ENCODE results near the gene PCDHA9. TPM values are rescaled to one million over a fixed set of nuclear protein-coding genes. Genes with fewer than 3 reads are reported as not detected.
"Not testable (repeated sequence)": the region's sequence is repeated elsewhere in the genome, so short reads cannot be mapped to it uniquely, and the experiment has no call there.

PCDHA9 gene
- polyA plus RNA-seq, 1 donor: 0.24 TPM

GRCh38 chr5:140835622-140836510, 12.3 kb upstream of the PCDHA9 start:
- Histone ChIP-seq H3K9me3 (ENCODE audit: control insufficient read depth, low read depth, low read length) (peaks cover 19% of the 10 kb centered on the region), H3K36me3 (ENCODE audit: control insufficient read depth, insufficient read depth, low read length) (no peaks in the 10 kb centered on the region), H3K4me1 (ENCODE audit: control insufficient read depth, insufficient read depth, low read length) (no peaks in the 10 kb centered on the region), H3K4me3 (ENCODE audit: low read length) (no peak overlapping the region), H3K27me3 (ENCODE audit: control insufficient read depth, insufficient read depth, low read length) (peaks cover 3% of the 10 kb centered on the region), H3K27ac (ENCODE audit: low read length) (no peak overlapping the region)
- DNase-seq: no peak
- WGBS (ENCODE audit: insufficient coverage, low lambda C conversion rate): no CpG with 5 or more reads among the region's 103 CpGs

GRCh38 chr5:140840978-140841962, 6.9 kb upstream of the PCDHA9 start, which contains the start of gene PCDHA8:
TSS of gene PCDHA8 (plus strand) at chr5:140841187. CDS start at chr5:140841322, 135 bp downstream.
- WGBS (ENCODE audit: insufficient coverage, low lambda C conversion rate): 80% methylated on average over 1 of the region's 47 CpGs
- no peak within 1 kb of the TSS for H3K4me3 ChIP-seq (ENCODE audit: low read length)
- H3K27ac ChIP-seq (ENCODE audit: low read length): no peak within 1 kb of the TSS
- no peaks in the 10 kb centered on the region for H3K4me1 ChIP-seq (ENCODE audit: control insufficient read depth, insufficient read depth, low read length)
- H3K9me3 ChIP-seq (ENCODE audit: control insufficient read depth, low read depth, low read length): peaks cover 23% of the 10 kb centered on the region
- H3K36me3 ChIP-seq (ENCODE audit: control insufficient read depth, insufficient read depth, low read length): no peaks in the 10 kb centered on the region
- DNase-seq: no peak
- H3K27me3 ChIP-seq (ENCODE audit: control insufficient read depth, insufficient read depth, low read length): no peaks in the 10 kb centered on the region

GRCh38 chr5:140842798-140843733, 5.1 kb upstream of the PCDHA9 start:
- WGBS (ENCODE audit: insufficient coverage, low lambda C conversion rate): no CpG with 5 or more reads among the region's 87 CpGs
- no peak for DNase-seq

GRCh38 chr5:140849831-140850634, 1.9 kb downstream of the PCDHA9 start:
- H3K4me1 ChIP-seq (ENCODE audit: control insufficient read depth, insufficient read depth, low read length); H3K27me3 ChIP-seq (ENCODE audit: control insufficient read depth, insufficient read depth, low read length); H3K27ac ChIP-seq (ENCODE audit: low read length); H3K4me3 ChIP-seq (ENCODE audit: low read length); H3K36me3 ChIP-seq (ENCODE audit: control insufficient read depth, insufficient read depth, low read length); DNase-seq: not testable (repeated sequence)
- H3K9me3 ChIP-seq (ENCODE audit: control insufficient read depth, low read depth, low read length): peaks cover 18% of the 10 kb centered on the region
- WGBS (ENCODE audit: insufficient coverage, low lambda C conversion rate): no CpG with 5 or more reads among the region's 101 CpGs

More at GRCh38 chr5:140842798-140843733, 5.1 kb upstream of the PCDHA9 start:
- no peak overlapping the region for H3K27ac ChIP-seq (ENCODE audit: low read length)
- H3K9me3 ChIP-seq (ENCODE audit: control insufficient read depth, low read depth, low read length): peaks cover 19% of the 10 kb centered on the region
- no peaks in the 10 kb centered on the region for H3K36me3 ChIP-seq (ENCODE audit: control insufficient read depth, insufficient read depth, low read length)
- H3K4me3 ChIP-seq (ENCODE audit: low read length): no peak overlapping the region
- H3K4me1 ChIP-seq (ENCODE audit: control insufficient read depth, insufficient read depth, low read length): no peaks in the 10 kb centered on the region
- no peaks in the 10 kb centered on the region for H3K27me3 ChIP-seq (ENCODE audit: control insufficient read depth, insufficient read depth, low read length)

- Histone ChIP-seq H3K9me3 (ENCODE audit: control insufficient read depth, low read depth, low read length) (peaks cover 22% of the 10 kb centered on the region), H3K27ac (ENCODE audit: low read length) (no peak within 1 kb of the TSS), H3K36me3 (ENCODE audit: control insufficient read depth, insufficient read depth, low read length) (no peaks in the 10 kb centered on the region), H3K27me3 (ENCODE audit: control insufficient read depth, insufficient read depth, low read length) (no peaks in the 10 kb centered on the region), H3K4me3 (ENCODE audit: low read length) (no peak within 1 kb of the TSS), H3K4me1 (ENCODE audit: control insufficient read depth, insufficient read depth, low read length) (no peaks in the 10 kb centered on the region)
- 20% methylated on average over 9 of the region's 44 CpGs for WGBS (ENCODE audit: insufficient coverage, low lambda C conversion rate)
- DNase-seq: peak in 1 of 2 donors; percentile 1
Observed at GRCh38 chr5:140855772-140856674, 7.8 kb downstream of the PCDHA9 start, which contains the start of gene PCDHA10. TSS of gene PCDHA10 (plus strand) at chr5:140855897. CDS start at chr5:140856049, 152 bp downstream.

GRCh38 chr5:140857177-140857986, 9.2 kb downstream of the PCDHA9 start:
- WGBS (ENCODE audit: insufficient coverage, low lambda C conversion rate): no CpG with 5 or more reads among the region's 94 CpGs
- H3K27ac ChIP-seq (ENCODE audit: low read length): no peak overlapping the region

GRCh38 chr5:140857987-140858240, 9.7 kb downstream of the PCDHA9 start:
- no CpG with 5 or more reads among the region's 22 CpGs for WGBS (ENCODE audit: insufficient coverage, low lambda C conversion rate)
- Histone ChIP-seq H3K9me3 (ENCODE audit: control insufficient read depth, low read depth, low read length) (peaks cover 30% of the 10 kb centered on the region), H3K27ac (ENCODE audit: low read length) (no peak overlapping the region), H3K4me3 (ENCODE audit: low read length) (no peak overlapping the region), H3K4me1 (ENCODE audit: control insufficient read depth, insufficient read depth, low read length) (no peaks in the 10 kb centered on the region), H3K27me3 (ENCODE audit: control insufficient read depth, insufficient read depth, low read length) (no peaks in the 10 kb centered on the region), H3K36me3 (ENCODE audit: control insufficient read depth, insufficient read depth, low read length) (no peaks in the 10 kb centered on the region)
- no peak for DNase-seq

More at GRCh38 chr5:140857177-140857986, 9.2 kb downstream of the PCDHA9 start:
- Histone ChIP-seq H3K4me1 (ENCODE audit: control insufficient read depth, insufficient read depth, low read length) (no peaks in the 10 kb centered on the region), H3K27me3 (ENCODE audit: control insufficient read depth, insufficient read depth, low read length) (no peaks in the 10 kb centered on the region), H3K9me3 (ENCODE audit: control insufficient read depth, low read depth, low read length) (peaks cover 25% of the 10 kb centered on the region), H3K36me3 (ENCODE audit: control insufficient read depth, insufficient read depth, low read length) (no peaks in the 10 kb centered on the region), H3K4me3 (ENCODE audit: low read length) (no peak overlapping the region)
- no peak for DNase-seq

All from large intestine (tissue), 3 donors.